Fibroblast of the aortic adventitia (primary cell): ENCODE measurements around the gene REEP3. TPM values are rescaled to one million over a fixed set of nuclear protein-coding genes. Genes with fewer than 3 reads are reported as not detected.
A peak's percentile ranks its signal among the peaks of the same experiment; 100 is the strongest.

Experiments used
- DNase-seq: peaks from one replicate; pipeline ENCODE4 v3.0.0-alpha.2; 2010; ENCODE audit warnings: low read depth
- H3K4me3 ChIP-seq: 2 replicates; pipeline ENCODE4 v1.5.1; 2011; ENCODE audit warnings: low read depth, mild to moderate bottlenecking, control low read depth, low read length, moderate library complexity
- total RNA-seq: library from RNA; depleted of rRNA; stranded (reverse); fragments of >200 nt; gene quantifications from 2 replicates; pipeline ENCODE4 v1.2.3, GENCODE V29; 2012; ENCODE audit warnings: low replicate concordance
- TF ChIP-seq, protein P1 (sequence below): IDR thresholded peaks from 2 replicates; pipeline ENCODE4 v1.5.1; 2011; ENCODE audit warnings: mild to moderate bottlenecking, low read length, control low read depth, inconsistent platforms; ENCODE audit not compliant: insufficient read depth

REEP3 gene
- total RNA-seq, 1 donor = 95.1 TPM

DNA sequence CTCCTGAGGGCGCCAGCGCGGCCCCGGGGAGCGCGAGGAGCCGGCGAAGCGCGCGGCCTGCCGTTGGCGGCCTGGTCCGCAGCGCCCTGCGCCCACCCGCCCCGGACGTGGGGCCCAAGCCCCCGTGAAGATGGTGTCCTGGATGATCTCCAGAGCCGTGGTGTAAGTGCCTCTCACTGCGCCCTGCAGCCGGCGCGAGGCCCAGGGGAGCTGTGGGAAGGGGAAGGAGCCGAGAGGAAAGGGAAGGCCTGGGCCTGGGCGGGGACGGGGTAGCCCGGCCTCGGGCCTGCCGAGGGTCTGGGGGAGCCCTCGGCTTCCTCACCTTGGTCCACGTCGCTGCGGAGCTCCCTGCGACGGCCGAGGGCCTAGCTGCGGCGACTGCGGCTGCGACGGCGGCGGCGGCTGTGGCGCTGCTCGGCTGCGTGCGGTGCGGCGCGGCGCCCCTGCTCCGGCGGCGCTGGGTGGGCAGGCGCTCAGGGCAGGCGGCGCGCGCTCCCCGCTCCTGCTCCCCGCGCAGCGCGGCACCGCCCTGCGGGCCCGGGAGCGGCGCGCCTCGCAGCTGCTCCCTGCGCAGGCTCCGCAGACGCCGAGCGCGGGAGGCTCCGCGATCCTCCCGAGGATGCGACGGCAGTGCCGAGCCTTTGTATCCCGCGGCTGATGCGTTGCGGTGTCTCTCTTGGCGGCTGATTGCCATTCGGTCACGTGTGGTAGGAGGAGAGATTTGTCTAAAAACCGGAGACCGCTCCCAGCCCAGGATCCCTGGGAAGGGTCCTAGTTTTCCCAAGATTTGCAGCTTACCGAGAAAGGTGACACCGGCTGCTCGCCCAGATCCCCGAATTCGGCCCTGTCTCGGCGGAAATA is 445 bp downstream of the REEP3 start:
- peak overlapping the region; percentile 67 for H3K4me3 ChIP-seq
- peak; percentile 68 for DNase-seq
- TF ChIP-seq, protein P1, sequence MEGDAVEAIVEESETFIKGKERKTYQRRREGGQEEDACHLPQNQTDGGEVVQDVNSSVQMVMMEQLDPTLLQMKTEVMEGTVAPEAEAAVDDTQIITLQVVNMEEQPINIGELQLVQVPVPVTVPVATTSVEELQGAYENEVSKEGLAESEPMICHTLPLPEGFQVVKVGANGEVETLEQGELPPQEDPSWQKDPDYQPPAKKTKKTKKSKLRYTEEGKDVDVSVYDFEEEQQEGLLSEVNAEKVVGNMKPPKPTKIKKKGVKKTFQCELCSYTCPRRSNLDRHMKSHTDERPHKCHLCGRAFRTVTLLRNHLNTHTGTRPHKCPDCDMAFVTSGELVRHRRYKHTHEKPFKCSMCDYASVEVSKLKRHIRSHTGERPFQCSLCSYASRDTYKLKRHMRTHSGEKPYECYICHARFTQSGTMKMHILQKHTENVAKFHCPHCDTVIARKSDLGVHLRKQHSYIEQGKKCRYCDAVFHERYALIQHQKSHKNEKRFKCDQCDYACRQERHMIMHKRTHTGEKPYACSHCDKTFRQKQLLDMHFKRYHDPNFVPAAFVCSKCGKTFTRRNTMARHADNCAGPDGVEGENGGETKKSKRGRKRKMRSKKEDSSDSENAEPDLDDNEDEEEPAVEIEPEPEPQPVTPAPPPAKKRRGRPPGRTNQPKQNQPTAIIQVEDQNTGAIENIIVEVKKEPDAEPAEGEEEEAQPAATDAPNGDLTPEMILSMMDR = no peak

GRCh38 chr10:63522277-63522687 is 1.1 kb downstream of the REEP3 start:
- TF ChIP-seq, protein P1 = no peak
- H3K4me3 ChIP-seq = peak overlapping the region; percentile 67
- DNase-seq = no peak

DNA sequence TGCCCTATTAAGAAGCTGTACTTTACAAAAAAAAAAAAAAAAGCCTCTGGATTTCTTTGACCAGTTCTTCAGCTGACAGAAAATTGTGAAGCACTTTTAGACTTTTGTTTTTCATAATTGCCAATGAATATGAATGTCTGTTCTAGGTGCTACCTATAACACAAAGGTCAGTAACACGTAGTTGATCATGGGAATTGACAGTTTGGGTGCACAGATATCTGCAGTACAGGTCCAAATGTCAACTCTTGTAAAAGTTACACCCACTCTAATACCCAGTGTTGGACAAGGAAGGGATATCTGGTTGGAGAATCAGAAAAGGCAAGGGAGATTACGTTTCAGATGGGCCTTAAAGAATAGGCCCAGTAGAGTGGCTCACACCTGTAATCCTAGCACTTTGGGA is 1.8 kb downstream of the REEP3 start:
- TF ChIP-seq, protein P1 = no peak
- DNase-seq = no peak
- peak overlapping the region; percentile 67 for H3K4me3 ChIP-seq

DNA sequence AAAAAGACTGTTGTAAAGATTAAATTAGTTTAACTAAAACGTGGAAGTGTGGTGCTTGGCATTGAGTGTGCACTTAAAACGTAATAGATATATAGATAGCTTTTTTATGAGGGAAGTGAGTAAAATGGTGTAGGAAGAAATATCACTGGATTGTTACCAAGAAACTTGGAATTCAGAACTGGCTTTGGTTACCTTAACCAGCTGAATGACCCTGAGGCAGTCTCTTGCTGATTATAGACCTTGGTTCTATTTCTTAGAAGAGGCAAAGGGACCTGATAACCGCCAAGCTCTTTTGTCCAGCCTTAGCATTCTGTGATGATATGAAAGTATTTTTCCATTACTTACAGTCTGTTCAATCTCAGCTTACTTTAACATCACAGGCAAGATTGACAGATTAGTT is 3.8 kb downstream of the REEP3 start:
- no peak overlapping the region for H3K4me3 ChIP-seq
- TF ChIP-seq, protein P1 = no peak
- DNase-seq = no peak

GRCh38 chr10:63527401-63527800 is 6.2 kb downstream of the REEP3 start:
- H3K4me3 ChIP-seq = no peak overlapping the region
- TF ChIP-seq, protein P1 = no peak
- no peak for DNase-seq

- no peak for DNase-seq
- TF ChIP-seq, protein P1 = no peak
- no peak overlapping the region for H3K4me3 ChIP-seq
Observed at GRCh38 chr10:63528084-63528744, 7.0 kb downstream of the REEP3 start.
